Measurements from ENCODE around the gene STAC3. TPM values are rescaled to one million over a fixed set of nuclear protein-coding genes. Genes with fewer than 3 reads are reported as not detected.

The STAC3 gene
- 0.40 and 0.50 TPM in 2 replicates for total RNA-seq

DNA sequence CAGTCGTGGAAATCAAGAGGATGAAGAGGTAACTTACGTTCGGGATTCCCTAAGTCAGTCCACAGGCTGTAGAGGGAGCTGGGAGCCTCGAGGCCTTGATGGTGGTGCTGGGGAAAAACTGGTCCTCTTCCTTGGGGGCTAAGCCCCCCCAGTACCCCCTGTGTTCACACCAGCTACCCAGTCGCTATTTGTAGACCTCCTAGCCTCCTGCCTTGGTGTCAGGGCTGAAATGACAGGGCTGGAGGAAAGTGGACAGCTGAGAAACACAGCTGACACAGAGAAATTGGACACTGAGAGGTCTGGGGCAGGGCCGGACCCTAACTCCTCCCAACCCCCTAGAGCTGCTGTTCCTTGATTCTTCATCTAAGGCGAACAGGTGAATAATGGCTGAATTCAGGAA is at the start of gene STAC3:
Gene STAC3 (minus strand): TSS at position 232 of the 400 bp plus-strand sequence. CDS start 1,551 bp downstream, outside the sequence.

DNA sequence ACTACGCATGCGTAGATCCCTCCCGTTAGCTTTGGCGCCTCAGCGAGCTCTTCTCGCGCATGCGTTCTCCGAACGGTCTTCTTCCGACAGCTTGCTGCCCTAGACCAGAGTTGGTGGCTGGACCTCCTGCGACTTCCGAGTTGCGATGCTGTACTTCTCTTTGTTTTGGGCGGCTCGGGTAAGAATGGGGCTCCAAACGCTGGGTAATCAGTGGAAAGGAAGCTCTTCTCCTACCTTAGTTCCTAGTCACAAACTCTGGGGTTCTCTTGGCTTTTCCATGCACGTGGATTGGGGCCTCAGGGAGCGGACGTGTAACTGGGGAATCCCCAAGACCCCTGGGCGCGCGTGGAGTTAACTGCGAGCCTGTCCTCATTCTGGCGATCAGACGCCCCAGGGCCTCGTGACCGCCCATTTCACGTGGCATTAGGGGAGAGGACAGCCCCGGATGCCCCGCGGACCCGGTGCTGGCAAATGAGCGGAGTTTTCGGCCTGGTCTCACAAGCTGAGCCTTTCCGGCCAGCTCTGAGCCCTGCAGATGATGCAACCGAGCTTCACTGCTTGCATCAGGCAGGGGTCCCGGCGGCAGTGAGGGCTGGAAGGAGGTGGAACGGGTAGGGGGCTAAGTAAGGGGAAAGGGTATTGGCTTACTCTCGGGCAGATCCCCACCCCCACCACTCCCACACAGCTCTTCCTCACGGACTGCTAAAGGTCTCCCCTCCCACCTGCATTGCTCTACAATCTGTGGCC is 21.2 kb downstream of the STAC3 start, which contains the start of gene SHMT2:
Gene SHMT2 (plus strand): TSS at position 78 of the 747 bp plus-strand sequence. CDS start 68 bp downstream, at position 146.

DNA sequence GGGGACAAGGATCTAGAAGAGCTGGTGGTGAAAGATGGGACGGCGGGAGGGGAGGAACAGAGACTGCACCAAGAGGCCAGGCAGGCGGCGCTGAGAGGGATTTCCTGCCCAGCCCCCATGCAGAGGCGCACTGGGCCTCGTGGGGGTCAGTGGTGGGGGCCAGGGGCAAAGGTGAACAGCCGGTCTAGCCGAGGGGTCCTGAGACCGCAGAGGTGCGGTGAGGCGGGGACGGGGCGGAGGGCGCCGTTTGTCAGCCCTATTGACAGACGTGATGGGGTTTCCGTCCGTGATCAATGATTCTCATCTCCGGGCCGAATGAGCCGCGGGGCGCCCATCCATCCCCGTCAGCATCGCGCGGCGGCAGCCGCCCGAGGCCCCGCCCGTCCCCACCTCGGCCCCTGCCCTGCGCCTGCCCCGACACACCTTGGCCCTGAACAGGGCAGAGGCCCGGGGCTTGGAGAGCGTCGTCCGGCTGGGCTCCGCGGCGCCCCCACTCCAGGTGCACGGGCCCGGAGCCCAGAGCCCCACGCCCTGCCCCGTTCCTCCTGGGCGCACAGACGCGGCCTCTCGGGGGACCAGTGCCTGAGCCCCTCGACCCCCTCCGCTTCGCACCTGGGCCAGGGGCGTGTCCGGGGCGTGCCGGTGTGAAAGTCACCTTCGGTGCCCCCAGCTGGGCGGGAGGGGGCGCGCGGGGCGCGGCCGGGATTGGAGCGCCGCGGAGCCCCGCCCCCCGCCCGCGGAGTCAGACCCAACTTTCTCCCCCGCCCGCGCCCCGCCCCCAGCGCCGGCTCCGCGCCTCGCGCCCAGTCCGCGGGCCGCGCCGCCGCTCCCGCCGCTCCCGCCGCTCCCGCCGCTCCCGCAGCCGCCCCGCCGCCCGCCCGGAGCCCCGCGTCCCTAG is 34.7 kb downstream of the STAC3 start, which contains the start of gene NXPH4:
Gene NXPH4 (plus strand): TSS at position 781 of the 898 bp plus-strand sequence. CDS start 176 bp downstream, outside the sequence.

Other genes starting within 250 kb of the STAC3 start
- gene ZBTB39, start 244.6 kb downstream of the STAC3 start, total RNA-seq: 2.9 and 3.0 TPM in 2 replicates
- not detected in 2 replicates for gene TAC3, start 234.7 kb downstream of the STAC3 start, total RNA-seq
- under 0.01 and 0.12 TPM in 2 replicates for gene MYO1A, start 201.1 kb downstream of the STAC3 start, total RNA-seq
- gene NEMP1, start 172.4 kb downstream of the STAC3 start, total RNA-seq: 8.5 and 11.2 TPM in 2 replicates
- 45.1 and 88.0 TPM in 2 replicates for gene NAB2, start 162.1 kb downstream of the STAC3 start, total RNA-seq
- gene STAT6, start 139.8 kb downstream of the STAC3 start, total RNA-seq: 122 and 125 TPM in 2 replicates
- 403 and 490 TPM in 2 replicates for gene LRP1, start 122.7 kb downstream of the STAC3 start, total RNA-seq
- gene LRP1-AS, start 103.6 kb downstream of the STAC3 start, total RNA-seq: 0.37 TPM in 1 of 2 replicates, not detected in the other
- gene NXPH4, start 34.4 kb downstream of the STAC3 start, total RNA-seq: 1.2 and 1.5 TPM in 2 replicates
- 164 and 172 TPM in 2 replicates for gene SHMT2, start 21.5 kb downstream of the STAC3 start, total RNA-seq
- gene R3HDM2, start 179.9 kb upstream of the STAC3 start, total RNA-seq: 7.8 and 14.9 TPM in 2 replicates
- not detected in 2 replicates for gene INHBC, start 183.6 kb upstream of the STAC3 start, total RNA-seq
- 0.06 TPM in 1 of 2 replicates, not detected in the other for gene INHBE, start 204.1 kb upstream of the STAC3 start, total RNA-seq
- gene GLI1, start 208.6 kb upstream of the STAC3 start, total RNA-seq: 0.13 and 0.31 TPM in 2 replicates
- not detected in 2 replicates for gene ARHGAP9, start 228.7 kb upstream of the STAC3 start, total RNA-seq
- 117 and 143 TPM in 2 replicates for gene MARS1, start 236.9 kb upstream of the STAC3 start, total RNA-seq